M059J (cell line): ENCODE measurements around the gene SLC17A9. TPM values are rescaled to one million over a fixed set of nuclear protein-coding genes. Genes with fewer than 3 reads are reported as not detected.
"Not testable (repeated sequence)": the region's sequence is repeated elsewhere in the genome, so short reads cannot be mapped to it uniquely, and the experiment has no call there.

Source experiments
- DNase-seq: peaks from one replicate; pipeline ENCODE4 v3.0.0-alpha.2; 2012; ENCODE audit warnings: low read depth
- total RNA-seq: library from RNA; depleted of rRNA; stranded (reverse); fragments of >200 nt; shearing (Covaris generic); gene quantifications from 2 replicates; pipeline ENCODE4 v1.2.3, GENCODE V29; 2014

Gene SLC17A9
- total RNA-seq, 1 experiment from 2014 or later: not detected

DNA sequence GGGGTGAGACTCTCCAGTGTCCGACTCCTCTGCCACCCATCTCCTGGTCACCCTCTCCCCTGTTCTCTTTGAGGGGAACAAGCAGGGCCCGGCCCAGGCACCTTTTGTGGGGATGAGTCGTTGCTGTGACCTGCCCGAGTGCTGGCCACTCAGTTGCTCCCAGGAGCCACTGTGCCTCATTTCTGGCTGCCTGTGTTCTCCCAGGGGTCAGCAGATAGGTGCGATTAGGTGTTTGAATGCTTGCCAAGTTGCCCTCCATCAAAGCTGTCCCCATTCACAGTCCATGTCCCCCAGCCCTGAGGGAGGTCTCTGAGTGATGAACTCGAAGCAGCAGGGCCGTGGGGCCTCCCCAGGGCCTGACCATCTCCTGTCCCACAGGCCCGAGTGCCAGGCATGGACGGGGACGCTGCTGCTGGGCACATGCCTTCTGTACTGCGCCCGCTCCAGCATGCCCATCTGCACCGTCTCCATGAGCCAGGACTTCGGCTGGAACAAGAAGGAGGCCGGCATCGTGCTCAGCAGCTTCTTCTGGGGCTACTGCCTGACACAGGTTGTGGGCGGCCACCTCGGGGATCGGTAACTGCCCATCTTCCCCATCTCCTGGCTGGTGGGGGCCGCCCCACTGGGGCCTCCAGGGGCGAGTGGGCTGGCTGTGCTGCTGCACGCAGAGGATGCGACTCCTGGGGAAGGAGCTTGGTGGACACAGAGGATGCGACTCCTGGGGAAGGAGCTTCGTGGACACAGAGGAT is 4.1 kb downstream of the SLC17A9 start:
- DNase-seq: no peak

GRCh38 chr20:62957136-62958117 is 4.9 kb downstream of the SLC17A9 start:
- DNase-seq: no peak

DNA sequence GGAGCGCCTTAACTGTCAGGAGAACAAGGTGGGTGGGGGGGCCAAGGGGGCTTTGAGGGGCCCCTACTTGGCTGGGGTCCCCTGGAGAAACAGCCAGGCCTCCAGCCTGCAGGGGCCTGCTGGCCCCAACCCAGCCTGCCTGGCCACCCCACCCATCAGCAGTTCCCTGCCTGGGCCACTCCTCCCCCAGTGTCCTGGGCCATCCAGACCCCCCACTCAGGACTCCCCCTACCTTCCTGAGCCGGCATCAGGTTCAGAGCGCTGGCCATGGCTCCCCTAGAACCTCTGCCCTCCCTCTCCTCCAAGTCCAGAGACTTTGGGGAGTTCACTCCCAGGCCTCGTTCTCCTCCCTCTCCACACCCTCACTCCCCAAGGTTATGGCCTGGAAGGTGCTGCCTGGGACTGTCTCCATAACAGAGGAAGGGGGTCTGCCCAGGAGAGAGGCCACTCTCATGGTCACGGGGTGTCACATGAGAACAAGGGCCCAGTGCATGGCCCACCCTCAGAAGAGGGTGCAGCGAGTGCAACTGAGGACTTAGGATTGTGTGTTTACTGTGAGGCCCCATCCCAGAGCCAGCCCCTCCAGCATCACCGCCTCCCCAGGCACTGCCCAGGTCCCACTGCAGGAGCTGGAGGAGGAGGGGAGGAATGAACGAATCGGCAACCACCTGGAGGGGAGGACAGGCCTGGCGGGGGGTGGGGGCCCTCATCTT is 6.0 kb downstream of the SLC17A9 start:
- DNase-seq: no peak

GRCh38 chr20:62959101-62959971 is 6.8 kb downstream of the SLC17A9 start:
- DNase-seq: no peak

DNA sequence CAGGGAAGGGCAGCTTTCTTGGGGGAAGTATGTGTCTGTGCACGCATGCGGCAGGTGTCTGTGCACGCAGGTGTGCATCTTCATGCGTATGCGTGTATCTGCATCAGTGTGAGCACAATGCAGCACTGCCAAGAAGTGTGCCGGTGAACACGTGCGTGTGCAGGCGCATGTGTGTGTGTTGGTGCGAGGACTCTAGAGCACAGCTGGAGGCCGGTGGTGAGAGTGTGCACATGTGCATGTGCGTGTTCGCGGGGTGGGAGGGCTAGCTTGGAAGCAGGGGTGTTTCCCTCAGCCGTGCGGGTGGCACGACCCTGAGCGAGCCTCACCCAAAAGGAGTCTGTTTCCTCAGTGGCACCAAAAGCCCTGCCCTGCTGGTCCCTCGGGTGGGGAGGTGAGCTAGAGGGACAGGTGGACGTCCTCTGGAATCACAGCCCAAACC is 7.5 kb downstream of the SLC17A9 start:
- DNase-seq: no peak

DNA sequence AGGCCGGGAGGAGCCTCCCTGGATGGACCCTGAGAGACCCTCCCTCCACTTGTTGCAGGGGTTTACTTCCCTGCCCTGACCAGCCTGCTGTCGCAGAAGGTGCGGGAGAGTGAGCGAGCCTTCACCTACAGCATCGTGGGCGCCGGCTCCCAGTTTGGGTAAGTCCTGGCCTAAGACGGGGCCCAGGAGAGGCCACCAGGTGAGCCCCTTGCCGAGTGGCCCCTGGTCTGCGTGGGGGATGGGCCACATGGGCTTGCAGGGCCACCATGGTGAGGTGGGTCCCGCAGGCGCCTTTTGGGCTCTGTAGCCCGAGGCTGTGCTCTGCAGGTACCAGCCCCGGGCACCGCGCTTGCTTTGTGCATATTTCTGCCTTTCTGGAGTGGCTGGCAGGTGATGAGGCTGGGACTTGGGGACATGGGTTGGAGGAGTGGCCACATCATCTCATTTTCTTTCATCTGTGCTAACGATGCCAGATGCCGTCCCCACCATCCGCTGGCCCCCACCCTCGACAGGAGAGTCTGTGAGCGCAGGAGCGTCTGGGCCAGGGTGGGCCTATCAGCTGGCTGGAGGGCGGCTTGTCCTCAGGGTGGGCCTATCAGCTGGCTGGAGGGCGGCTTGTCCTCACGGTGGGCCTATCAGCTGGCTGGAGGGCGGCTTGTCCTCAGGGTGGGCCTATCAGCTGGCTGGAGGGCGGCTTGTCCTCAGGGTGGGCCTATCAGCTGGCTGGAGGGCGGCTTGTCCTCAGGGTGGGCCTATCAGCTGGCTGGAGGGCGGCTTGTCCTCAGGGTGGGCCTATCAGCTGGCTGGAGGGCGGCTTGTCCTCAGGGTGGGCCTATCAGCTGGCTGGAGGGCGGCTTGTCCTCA is 8.2 kb downstream of the SLC17A9 start:
- not testable (repeated sequence) for DNase-seq

GRCh38 chr20:62961310-62961783 is 8.8 kb downstream of the SLC17A9 start:
- no peak for DNase-seq

DNA sequence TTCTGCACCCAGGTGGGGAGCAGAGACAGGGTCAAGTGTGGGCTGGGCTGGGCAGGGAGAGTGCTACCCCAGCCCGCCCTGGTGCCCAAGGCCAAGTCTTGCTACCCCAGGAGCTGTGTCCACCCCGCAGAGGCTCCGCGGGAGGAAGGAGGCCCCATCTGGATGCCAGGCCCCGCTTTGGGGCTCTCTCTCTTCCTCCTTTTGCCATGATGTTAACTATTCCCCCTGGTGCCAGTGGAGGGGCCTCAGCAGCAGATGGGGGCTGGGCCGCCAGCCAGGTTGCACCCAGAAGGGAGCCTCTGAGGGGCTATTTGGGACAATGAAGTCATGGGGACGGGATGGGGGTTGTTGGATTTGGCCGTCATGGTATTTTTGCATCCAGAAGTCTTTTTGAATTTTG is 9.3 kb downstream of the SLC17A9 start:
- DNase-seq: no peak

- no peak for DNase-seq
Measured at GRCh38 chr20:62962221-62962879, 9.8 kb downstream of the SLC17A9 start.

DNA sequence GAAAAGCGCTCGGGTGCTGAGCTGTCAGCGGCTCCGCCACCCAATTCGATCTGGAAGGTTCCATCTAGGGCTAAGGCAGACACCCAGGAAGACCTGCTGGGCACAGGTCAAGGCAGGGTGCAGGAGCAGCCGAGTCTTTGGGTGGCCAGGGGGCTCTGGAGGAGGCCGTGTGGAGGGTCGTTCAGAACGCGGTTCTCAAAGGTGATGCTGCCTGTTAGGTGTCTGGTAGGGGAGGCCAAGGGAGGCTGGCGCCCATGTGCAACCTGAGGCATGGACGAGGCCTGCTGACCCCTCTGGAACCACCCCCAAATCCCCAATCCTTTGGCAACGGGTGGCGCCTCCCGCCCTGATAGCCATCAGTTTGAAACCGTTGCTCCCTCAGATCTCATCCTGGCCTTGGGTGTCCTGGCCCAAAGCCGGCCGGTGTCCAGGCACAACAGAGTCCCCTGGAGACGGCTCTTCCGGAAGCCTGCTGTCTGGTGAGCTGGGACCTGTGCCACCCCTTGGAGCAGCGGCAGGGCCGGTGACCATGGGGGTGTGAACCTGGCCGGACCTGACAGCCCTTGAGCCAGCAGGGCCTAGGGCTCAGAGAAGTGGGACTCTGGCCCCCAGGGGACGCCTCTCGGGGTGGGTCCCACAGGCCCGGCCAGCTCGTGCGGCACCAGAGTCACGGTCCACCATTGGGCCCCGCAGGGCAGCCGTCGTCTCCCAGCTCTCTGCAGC is 10.5 kb downstream of the SLC17A9 start:
- no peak for DNase-seq

DNA sequence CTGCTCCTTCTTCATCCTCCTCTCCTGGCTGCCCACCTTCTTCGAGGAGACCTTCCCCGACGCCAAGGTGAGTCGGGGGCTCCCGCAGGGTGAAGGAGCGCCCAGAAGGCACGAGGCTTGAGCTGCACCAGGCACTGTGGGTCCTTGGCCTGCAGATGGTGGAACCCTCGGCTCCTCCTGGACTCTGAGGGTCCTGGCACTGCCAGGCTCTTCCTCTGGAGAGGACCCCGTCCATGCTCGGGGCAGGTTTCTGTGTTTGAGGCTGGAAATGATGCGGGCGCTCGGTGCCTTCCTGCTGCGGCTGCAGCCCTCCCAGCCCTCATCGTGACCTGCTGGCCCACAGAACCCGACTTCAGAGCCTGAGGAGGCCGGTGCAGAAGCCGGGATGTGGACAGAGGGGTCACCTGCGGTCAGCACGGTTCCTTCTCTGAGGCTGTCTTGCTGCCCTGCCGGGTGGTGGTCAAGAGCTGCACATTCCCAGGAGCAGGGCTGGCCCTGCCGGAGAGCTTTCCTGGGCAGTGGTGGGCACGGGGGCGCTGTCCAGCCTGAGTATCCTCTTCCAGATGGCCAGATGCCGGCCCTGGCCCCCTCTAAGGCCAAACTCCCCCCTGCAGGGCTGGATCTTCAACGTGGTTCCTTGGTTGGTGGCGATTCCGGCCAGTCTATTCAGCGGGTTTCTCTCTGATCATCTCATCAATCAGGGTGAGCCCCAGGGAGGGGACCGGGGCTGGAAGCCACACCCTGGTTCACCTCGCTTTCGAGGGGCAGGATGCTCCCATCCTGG is 11.3 kb downstream of the SLC17A9 start:
- DNase-seq: no peak

GRCh38 chr20:62964700-62965099 is 12.2 kb downstream of the SLC17A9 start:
- DNase-seq: no peak

- DNase-seq: no peak
Measured at GRCh38 chr20:62965363-62965771, 12.9 kb downstream of the SLC17A9 start.

- no peak for DNase-seq
Measured at GRCh38 chr20:62966212-62967148, 14.0 kb downstream of the SLC17A9 start.

DNA sequence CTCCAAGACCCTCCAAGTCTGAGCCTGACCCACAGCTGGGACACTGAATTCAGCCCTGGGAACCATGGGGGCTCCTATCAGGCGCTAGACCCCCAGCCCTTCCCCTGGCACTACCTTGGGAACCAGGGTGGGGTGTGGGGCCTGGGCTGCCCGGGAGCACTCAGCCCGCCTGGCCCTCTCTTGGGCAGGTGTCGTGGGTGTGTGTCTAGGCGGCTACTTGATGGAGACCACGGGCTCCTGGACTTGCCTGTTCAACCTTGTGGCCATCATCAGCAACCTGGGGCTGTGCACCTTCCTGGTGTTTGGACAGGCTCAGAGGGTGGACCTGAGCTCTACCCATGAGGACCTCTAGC is 14.6 kb downstream of the SLC17A9 start:
- no peak for DNase-seq

DNA sequence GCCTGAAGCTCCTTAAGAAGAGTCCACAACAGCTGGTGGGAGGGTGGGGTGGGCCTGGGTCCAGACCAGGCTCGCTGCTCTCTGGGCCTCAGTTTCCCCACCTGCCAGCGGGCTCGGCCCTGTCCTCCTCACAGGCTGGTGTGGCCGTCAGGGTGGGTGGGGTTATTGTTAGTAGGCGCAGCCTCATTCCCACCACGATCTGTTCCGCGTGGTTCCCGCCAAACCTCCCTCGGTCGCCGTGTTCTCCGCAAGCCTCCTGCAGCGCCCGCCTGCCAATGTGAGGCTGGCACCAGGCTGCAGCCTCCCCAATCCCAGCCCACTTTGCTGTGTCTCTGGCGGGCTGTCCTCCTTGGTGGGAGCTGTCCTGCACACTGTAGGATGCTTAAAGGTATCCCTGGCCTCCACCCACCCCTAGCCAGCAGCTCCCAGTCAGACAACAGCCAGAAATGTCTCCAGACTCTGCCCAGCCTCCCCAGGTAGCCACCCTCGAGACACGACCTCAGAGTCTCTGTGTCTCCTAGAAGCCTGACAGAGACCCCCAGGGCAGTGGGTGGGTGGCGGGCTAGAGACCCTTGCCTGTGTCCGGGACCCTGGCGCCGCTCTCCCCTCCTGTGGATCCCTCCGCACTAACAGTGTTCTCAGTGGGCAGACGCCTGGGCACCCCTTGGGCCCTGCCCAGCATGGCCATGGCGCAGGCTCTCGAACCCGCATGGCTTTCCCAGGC is 15.3 kb downstream of the SLC17A9 start:
- DNase-seq: no peak
